Activated naive CD8-positive, alpha-beta T cell treated with anti-CD3 and anti-CD28 coated beads, Interleukin-2, amount 10 ng/mL, durations not matched to agents 7 days and 5 days (primary cell): ENCODE results near the gene MICAL3. TPM values are rescaled to one million over a fixed set of nuclear protein-coding genes. Genes with fewer than 3 reads are reported as not detected.
"Not testable (repeated sequence)": the region's sequence is repeated elsewhere in the genome, so short reads cannot be mapped to it uniquely, and the experiment has no call there.

Experiments
- ATAC-seq: fragments of 150-1000 bp; cut with Tn5 transposase; one replicate; pipeline ENCODE4 v1.10.0; 2021; ENCODE audit warnings: low read depth, moderate library complexity
- POLR2A ChIA-PET: fragments of 350-600 bp; sonication (Branson Sonifier 250); formaldehyde crosslinking; loops from one replicate; lab custom pipeline; 2021; ENCODE audit warnings: antibody characterized with exemption; lab: Charles Lee
- DNase-seq: peaks from one replicate; pipeline ENCODE4 v3.0.0; 2021
- H3K27ac Mint-ChIP-seq: one replicate; pipeline ENCODE4 v1.8.0; 2022; ENCODE audit warnings: mild to moderate bottlenecking, mixed read lengths
- H3K27me3 Mint-ChIP-seq: one replicate; pipeline ENCODE4 v1.8.0; 2022; ENCODE audit warnings: mild to moderate bottlenecking, moderate library complexity, mixed read lengths
- H3K36me3 Mint-ChIP-seq: one replicate; pipeline ENCODE4 v1.8.0; 2021; ENCODE audit warnings: mild to moderate bottlenecking, mixed read lengths
- H3K4me1 Mint-ChIP-seq: one replicate; pipeline ENCODE4 v1.8.0; 2021; ENCODE audit warnings: mixed read lengths
- H3K4me3 Mint-ChIP-seq: one replicate; pipeline ENCODE4 v1.8.0; 2022; ENCODE audit warnings: mild to moderate bottlenecking, moderate library complexity, mixed read lengths
- H3K9me3 Mint-ChIP-seq: one replicate; pipeline ENCODE4 v1.8.0; 2021; ENCODE audit warnings: mixed read lengths
- total RNA-seq, 2 experiments: library from RNA; stranded (reverse); gene quantifications; one replicate each; pipeline ENCODE4 v1.2.3, GENCODE V29; 2021

MICAL3 gene
- total RNA-seq: 10 to 100 TPM; 35.7 to 36.8 TPM

GRCh38 chr22:18024276-18024939 lies at the start of gene MICAL3:
Gene MICAL3 (minus strand): TSS chr22:18024561. CDS start chr22:17906812, 117,749 bp downstream.
- POLR2A ChIA-PET: interaction anchor here (0.9 kb wide), 2 partner anchors 24 to 194 kb away, joined by 3 read pairs; no protein-coding TSS in a partner anchor
- Mint-ChIP-seq H3K4me3 (peak within 1 kb of the TSS; percentile 90), H3K27ac (peak within 1 kb of the TSS; percentile 50), H3K36me3 (no peaks in the 10 kb centered on the region), H3K27me3 (peaks cover 65% of the 10 kb centered on the region), H3K9me3 (no peaks in the 10 kb centered on the region), H3K4me1 (peaks cover 12% of the 10 kb centered on the region)
- peak; percentile 84 for DNase-seq
- peak; percentile 93 for ATAC-seq

GRCh38 chr22:18073927-18074326 lies 49.6 kb upstream of the MICAL3 start:
- H3K36me3 Mint-ChIP-seq, H3K27ac Mint-ChIP-seq, H3K9me3 Mint-ChIP-seq, ATAC-seq, POLR2A ChIA-PET, H3K4me3 Mint-ChIP-seq, H3K27me3 Mint-ChIP-seq, DNase-seq: not testable (repeated sequence)
- peaks cover 18% of the 10 kb centered on the region for H3K4me1 Mint-ChIP-seq

GRCh38 chr22:18073467-18073866 lies 49.1 kb upstream of the MICAL3 start:
- ATAC-seq (no peak), DNase-seq (no peak)
- H3K4me1 Mint-ChIP-seq: peaks cover 14% of the 10 kb centered on the region
- no peak overlapping the region for H3K27ac Mint-ChIP-seq
- POLR2A ChIA-PET: no interaction called here
- peaks cover 10% of the 10 kb centered on the region for H3K27me3 Mint-ChIP-seq
- no peak overlapping the region for H3K4me3 Mint-ChIP-seq
- no peaks in the 10 kb centered on the region for H3K9me3 Mint-ChIP-seq
- peaks cover 3% of the 10 kb centered on the region for H3K36me3 Mint-ChIP-seq

GRCh38 chr22:18071968-18072310 lies 47.6 kb upstream of the MICAL3 start:
- peaks cover 14% of the 10 kb centered on the region for H3K27me3 Mint-ChIP-seq

GRCh38 chr22:18071307-18071967 lies 47.1 kb upstream of the MICAL3 start:
- H3K27me3 Mint-ChIP-seq: peaks cover 16% of the 10 kb centered on the region
- POLR2A ChIA-PET, H3K4me1 Mint-ChIP-seq, ATAC-seq, DNase-seq, H3K4me3 Mint-ChIP-seq, H3K36me3 Mint-ChIP-seq, H3K27ac Mint-ChIP-seq, H3K9me3 Mint-ChIP-seq: not testable (repeated sequence)

More at GRCh38 chr22:18071968-18072310, 47.6 kb upstream of the MICAL3 start:
- no peak overlapping the region for H3K27ac Mint-ChIP-seq
- no peaks in the 10 kb centered on the region for H3K9me3 Mint-ChIP-seq
- H3K4me3 Mint-ChIP-seq: no peak overlapping the region
- H3K4me1 Mint-ChIP-seq: peaks cover 9% of the 10 kb centered on the region
- ATAC-seq (no peak), DNase-seq (no peak)
- POLR2A ChIA-PET: no interaction called here
- no peaks in the 10 kb centered on the region for H3K36me3 Mint-ChIP-seq

GRCh38 chr22:18070556-18071306 lies 46.4 kb upstream of the MICAL3 start:
- Mint-ChIP-seq H3K4me3 (no peak overlapping the region), H3K4me1 (peaks cover 4% of the 10 kb centered on the region), H3K36me3 (no peaks in the 10 kb centered on the region), H3K9me3 (no peaks in the 10 kb centered on the region), H3K27ac (no peak overlapping the region), H3K27me3 (peaks cover 23% of the 10 kb centered on the region)
- ATAC-seq: no peak
- DNase-seq: no peak
- POLR2A ChIA-PET: no interaction called here

- no peak for ATAC-seq
Measured at GRCh38 chr22:18070041-18070440, 45.7 kb upstream of the MICAL3 start.

GRCh38 chr22:18069041-18069440 lies 44.7 kb upstream of the MICAL3 start:
- Mint-ChIP-seq H3K4me3 (no peak overlapping the region), H3K4me1 (peaks cover 4% of the 10 kb centered on the region), H3K27ac (no peak overlapping the region), H3K9me3 (no peaks in the 10 kb centered on the region), H3K27me3 (peaks cover 37% of the 10 kb centered on the region), H3K36me3 (no peaks in the 10 kb centered on the region)
- no peak for DNase-seq
- POLR2A ChIA-PET: no interaction called here
- no peak for ATAC-seq

More at GRCh38 chr22:18070041-18070440, 45.7 kb upstream of the MICAL3 start:
- Mint-ChIP-seq H3K4me1 (peaks cover 4% of the 10 kb centered on the region), H3K27ac (no peak overlapping the region), H3K36me3 (no peaks in the 10 kb centered on the region), H3K27me3 (peaks cover 30% of the 10 kb centered on the region), H3K4me3 (no peak overlapping the region), H3K9me3 (no peaks in the 10 kb centered on the region)
- no peak for DNase-seq
- POLR2A ChIA-PET: no interaction called here

- no peak for ATAC-seq
- no peak for DNase-seq
- peaks cover 4% of the 10 kb centered on the region for H3K4me1 Mint-ChIP-seq
- no peaks in the 10 kb centered on the region for H3K36me3 Mint-ChIP-seq
- H3K4me3 Mint-ChIP-seq: no peak overlapping the region
- POLR2A ChIA-PET: no interaction called here
- no peak overlapping the region for H3K27ac Mint-ChIP-seq
- H3K27me3 Mint-ChIP-seq: peaks cover 37% of the 10 kb centered on the region
- H3K9me3 Mint-ChIP-seq: no peaks in the 10 kb centered on the region
Measured at GRCh38 chr22:18068381-18068988, 44.1 kb upstream of the MICAL3 start.

- Mint-ChIP-seq H3K27me3 (peaks cover 39% of the 10 kb centered on the region), H3K27ac (no peak overlapping the region), H3K4me1 (peaks cover 4% of the 10 kb centered on the region), H3K4me3 (no peak overlapping the region), H3K9me3 (no peaks in the 10 kb centered on the region), H3K36me3 (no peaks in the 10 kb centered on the region)
- ATAC-seq (no peak), DNase-seq (no peak)
- POLR2A ChIA-PET: no interaction called here
Measured at GRCh38 chr22:18067548-18068341, 43.4 kb upstream of the MICAL3 start.

GRCh38 chr22:18067121-18067520 lies 42.8 kb upstream of the MICAL3 start:
- peaks cover 4% of the 10 kb centered on the region for H3K4me1 Mint-ChIP-seq
- POLR2A ChIA-PET: no interaction called here
- ATAC-seq (no peak), DNase-seq (no peak)
- no peak overlapping the region for H3K4me3 Mint-ChIP-seq
- peaks cover 43% of the 10 kb centered on the region for H3K27me3 Mint-ChIP-seq
- no peaks in the 10 kb centered on the region for H3K9me3 Mint-ChIP-seq
- no peak overlapping the region for H3K27ac Mint-ChIP-seq
- no peaks in the 10 kb centered on the region for H3K36me3 Mint-ChIP-seq

GRCh38 chr22:18066181-18066859 lies 42.0 kb upstream of the MICAL3 start:
- DNase-seq (no peak), ATAC-seq (no peak)
- Mint-ChIP-seq H3K36me3 (no peaks in the 10 kb centered on the region), H3K4me3 (no peak overlapping the region), H3K27me3 (peaks cover 43% of the 10 kb centered on the region), H3K27ac (no peak overlapping the region), H3K9me3 (no peaks in the 10 kb centered on the region), H3K4me1 (peaks cover 4% of the 10 kb centered on the region)
- POLR2A ChIA-PET: no interaction called here
